ENCODE data around the gene EIF2S1.

DNA sequence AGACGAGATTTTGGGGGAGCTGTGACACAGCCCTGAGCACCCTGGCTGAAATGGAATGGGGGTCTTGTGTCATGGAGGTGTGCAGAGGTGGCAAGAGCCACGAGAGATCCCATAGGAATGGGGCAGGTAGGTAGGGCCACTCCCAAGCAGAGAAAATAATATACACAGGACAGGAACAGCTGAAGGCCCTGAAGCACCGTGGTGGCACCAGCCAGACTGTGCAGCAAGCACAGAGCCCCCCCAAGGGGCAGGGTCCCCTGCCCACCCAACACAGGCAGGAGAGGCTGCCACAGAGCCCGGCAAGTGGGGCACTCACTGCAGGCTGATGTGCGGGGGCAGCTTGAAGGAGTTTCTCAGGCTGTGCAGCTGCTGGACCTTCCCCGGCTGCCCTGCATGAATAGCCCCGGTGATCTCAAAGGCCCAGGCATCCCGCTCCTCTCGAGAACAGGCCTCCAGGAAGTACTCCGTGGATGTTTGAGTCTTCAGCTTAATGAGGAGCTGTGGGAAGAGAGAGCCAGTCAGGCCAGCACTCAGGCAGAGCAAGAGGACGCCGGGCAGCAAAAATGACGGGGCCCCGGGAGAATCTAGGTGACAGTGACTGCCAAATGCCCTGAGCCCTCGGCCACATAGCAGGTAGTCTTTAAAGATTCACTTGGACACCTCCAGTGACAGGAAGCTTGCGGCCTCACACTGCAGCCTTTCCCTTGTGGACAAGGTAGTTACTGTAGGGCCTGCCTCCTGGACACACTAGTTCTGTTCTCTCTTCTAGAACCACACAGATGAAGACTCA is 35.2 kb downstream of the EIF2S1 start:
- TF ChIP-seq, protein P1, sequence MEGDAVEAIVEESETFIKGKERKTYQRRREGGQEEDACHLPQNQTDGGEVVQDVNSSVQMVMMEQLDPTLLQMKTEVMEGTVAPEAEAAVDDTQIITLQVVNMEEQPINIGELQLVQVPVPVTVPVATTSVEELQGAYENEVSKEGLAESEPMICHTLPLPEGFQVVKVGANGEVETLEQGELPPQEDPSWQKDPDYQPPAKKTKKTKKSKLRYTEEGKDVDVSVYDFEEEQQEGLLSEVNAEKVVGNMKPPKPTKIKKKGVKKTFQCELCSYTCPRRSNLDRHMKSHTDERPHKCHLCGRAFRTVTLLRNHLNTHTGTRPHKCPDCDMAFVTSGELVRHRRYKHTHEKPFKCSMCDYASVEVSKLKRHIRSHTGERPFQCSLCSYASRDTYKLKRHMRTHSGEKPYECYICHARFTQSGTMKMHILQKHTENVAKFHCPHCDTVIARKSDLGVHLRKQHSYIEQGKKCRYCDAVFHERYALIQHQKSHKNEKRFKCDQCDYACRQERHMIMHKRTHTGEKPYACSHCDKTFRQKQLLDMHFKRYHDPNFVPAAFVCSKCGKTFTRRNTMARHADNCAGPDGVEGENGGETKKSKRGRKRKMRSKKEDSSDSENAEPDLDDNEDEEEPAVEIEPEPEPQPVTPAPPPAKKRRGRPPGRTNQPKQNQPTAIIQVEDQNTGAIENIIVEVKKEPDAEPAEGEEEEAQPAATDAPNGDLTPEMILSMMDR (IDR thresholded peaks at IDR 0.05), result no peak
- no peak for TF ChIP-seq POLR2A (IDR thresholded peaks at IDR 0.05)
